Stimulated activated CD8-positive, alpha-beta memory T cell treated with anti-CD3 and anti-CD28 coated beads, Interleukin-15, amount 100 ng/mL, for 4 hours (primary cell): Measurements from ENCODE around the gene FARS2.
"Not testable (repeated sequence)": the region's sequence is repeated elsewhere in the genome, so short reads cannot be mapped to it uniquely, and the experiment has no call there.

Experiments used
- DNase-seq, 2 donors: peaks; one replicate each; pipeline ENCODE4 v3.0.0-alpha.2; 2020; ENCODE audit warnings: low read depth in 2 of 2

Gene FARS2

GRCh38 chr6:5693225-5694145 lies 432.2 kb downstream of the FARS2 start:
- DNase-seq: no peak

DNA sequence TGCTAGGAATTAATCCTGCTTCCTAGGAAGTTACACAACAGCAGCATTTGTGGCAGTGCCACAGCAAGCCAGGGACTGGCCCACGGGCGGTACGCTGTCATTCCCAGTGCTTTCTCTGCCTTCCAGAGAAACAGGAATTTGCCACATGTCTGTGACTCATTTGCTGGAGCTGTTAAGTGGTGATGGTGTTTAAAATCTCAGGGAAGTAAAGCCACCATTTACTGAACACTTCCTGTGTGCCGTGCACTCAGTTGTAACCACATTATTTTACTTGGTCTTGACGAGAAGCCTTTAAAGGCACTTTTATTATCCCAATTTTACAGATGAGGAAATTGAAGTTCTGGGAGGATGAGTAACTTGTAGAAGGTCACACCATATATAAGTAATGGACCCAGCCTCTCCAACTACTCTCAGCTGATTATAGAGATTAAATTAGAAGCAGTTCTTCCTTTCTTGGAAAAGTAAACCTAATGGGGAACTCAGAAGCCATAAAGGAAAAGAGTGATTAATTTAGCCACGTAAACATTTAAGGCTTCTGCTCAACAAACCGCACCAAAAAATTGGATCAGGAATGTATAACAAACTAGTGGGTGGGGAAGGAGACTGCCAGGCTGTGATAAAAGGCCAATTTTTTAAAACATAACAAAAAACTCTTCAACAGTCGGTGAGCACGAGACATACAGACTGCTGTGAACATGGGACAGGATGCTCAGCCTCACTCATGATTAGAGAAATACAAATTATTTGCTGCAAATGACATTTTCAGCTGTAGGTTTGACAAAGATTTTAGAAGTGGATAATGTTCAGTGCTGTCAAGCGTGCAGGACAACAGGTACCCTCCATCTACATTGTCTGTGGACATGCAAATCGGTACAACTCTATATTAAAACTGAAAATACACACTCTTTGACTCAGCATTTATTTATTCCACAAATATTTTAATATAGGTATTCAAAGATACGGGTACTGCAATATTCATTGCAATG lies 434.2 kb downstream of the FARS2 start:
- no peak for DNase-seq

GRCh38 chr6:5697508-5697907 lies 436.2 kb downstream of the FARS2 start:
- DNase-seq: no peak

DNA sequence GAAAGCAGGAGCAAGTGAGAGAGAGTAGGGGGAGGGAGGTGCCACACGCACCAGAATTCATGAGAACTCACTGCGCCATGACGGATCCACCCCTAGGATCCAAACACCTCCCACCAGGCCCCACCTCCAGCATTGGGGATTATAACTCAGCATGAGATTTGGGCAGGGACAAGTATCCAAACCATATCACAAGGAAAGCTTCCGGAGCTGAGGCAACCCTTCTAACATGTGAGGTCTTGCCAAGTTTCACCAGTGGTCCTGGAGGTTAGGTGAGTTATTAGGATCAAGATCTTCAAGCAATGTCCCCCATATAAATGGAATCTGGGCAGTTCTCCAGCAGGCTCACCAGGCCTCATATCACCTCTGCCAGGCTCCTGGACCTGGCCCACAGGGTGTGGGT lies 437.0 kb downstream of the FARS2 start:
- no peak for DNase-seq

DNA sequence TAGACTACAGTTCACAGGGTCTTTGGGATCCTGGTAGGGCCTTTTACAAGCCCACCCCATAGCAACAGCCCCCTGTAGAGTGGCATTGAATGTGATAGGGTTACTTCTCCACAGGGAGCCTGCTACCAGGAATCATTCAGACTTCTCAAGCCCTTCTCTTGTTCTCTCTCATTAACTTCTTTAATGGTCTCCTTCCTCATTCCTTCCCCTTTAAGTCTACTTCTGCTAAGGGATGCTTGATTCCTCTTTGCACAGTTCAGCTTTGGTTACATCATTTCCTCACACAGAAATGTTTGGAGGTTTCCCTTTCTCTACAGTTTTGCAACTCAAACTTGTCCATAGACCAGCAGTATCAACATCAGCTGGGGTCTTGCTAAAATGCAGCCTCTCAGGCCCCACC lies 437.8 kb downstream of the FARS2 start:
- DNase-seq: not testable (repeated sequence)

DNA sequence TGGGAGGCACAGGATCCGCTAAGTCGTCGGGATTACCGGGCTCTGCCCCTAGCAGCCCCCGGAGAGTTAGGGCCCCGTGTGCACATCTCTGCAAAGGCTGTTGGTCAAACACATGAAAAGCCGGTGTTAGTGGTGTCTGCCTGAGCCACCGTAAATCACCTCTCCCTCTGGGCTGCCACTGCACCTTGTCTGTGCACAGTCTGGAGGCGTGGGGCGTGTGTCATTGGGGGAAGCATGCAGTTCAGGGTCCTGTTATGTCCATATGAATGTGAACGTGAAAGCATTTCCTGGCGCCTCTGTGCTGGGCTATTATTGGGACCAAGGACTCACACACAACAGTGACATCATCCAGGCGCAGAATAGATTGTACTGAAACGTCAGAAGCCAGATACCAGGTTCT lies 439.9 kb downstream of the FARS2 start:
- DNase-seq: no peak

DNA sequence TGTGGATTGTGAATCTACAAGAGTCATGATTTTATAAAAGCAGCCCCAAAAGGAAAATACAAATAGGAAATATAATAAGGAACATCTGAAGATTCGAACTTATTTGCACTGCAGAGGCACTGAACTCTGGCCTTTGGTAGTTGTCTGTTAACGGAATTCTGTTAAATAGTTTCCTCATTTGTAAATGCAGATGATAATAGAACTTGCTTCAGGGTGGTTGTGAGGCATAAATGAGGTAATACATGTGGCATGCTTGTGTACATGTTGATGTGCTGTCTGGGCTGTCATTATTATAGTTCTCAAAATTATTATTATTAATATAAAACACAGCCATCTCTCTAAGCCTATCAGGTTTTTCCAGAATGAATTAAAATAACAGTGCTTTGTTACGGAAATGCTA lies 443.4 kb downstream of the FARS2 start:
- no peak for DNase-seq

DNA sequence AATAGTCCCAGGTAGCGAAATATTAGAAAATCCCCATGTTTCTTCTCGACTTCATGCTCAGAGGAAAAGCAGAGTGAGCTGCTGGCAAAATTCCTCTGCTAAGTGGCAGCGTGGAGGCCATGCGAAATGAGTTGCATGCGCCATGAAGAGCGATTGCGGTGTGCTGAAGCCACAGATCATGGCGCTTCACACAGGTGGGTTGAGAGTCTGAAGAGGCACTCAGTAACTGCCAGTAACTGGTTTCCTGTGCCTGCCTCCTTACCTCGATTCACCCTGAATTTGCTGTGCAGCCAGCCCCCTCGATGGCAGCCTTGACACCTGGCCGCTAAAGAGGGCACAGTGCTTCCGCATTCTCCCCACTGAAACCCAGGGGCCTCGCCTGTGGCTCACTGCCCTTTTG lies 443.9 kb downstream of the FARS2 start:
- no peak for DNase-seq

DNA sequence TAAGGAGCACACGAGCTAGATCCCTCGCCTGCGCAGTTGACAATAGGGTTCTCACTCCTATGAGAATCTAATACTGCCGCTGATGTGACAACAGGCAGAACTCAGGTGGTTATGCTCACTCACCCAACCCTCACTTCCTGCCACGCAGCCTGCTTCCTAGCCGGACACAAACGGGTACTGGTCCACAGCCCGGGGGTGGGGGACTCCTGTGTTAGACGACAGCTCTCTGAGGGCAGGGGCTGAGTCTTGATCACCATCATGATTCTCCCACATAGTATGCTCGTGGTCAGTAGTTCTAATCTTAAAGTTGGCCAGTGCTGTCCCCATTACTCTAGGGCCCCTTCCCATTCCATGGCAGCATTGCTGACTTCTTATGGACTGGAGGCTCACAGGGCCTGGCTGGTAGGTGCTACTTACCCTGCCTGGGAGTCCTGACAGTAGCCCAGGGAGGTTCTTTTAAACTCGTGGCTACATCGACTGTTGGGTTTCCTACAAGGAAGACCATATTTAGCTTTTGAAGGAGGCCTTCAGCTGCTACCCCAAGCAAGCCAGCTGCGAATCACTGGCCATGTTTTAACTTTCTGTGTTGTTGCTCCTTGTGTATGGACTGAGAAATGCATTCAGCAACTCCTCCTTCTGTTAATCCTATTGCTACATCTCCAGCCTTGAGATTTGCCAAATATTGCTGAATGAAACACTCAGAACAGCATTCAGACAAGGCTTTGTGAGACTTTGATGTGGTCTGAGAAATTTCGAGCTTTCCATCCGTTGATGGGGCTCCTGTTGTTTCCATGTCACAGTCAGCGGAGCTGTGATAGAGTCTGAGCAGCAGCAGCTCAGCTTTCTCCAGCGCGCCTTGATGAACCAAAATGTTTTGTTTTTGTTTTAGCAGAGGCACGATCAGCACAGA lies 445.1 kb downstream of the FARS2 start:
- no peak for DNase-seq

DNA sequence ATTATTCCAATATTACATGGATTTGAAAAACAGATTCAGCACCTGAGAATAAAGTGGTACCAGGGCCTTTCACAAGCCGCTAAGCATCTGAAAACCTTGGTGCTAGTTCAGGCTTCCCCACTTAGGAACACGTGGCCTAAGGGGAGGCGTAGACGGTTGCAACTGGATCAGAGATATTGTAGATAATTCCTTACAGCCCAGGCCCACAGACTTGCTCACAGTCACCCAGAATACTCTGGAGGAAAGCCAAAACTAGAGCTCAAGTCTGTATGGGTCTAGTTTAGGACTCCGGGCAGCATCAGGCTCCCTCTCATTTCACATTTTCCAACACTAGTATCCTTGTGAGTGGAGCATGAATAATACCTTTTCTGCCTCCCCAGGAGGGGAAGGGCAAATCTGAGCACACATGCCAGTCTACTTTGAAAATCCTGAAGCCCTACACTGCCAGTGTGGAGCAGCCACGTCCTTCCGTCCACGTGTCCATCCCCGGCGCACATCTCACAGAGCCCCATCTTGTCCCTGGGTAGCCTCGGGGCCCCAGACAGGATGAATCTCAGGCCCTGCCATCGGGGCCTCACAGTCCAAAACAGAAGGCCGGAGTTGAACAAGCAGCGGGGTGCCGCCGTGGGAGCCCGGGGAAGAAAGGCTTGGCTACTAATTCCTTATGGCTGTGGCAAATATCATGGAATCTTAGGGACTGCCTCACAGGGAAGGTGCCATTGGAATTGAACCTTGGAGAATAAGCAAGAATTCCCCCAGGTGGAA lies 446.1 kb downstream of the FARS2 start:
- no peak for DNase-seq

DNA sequence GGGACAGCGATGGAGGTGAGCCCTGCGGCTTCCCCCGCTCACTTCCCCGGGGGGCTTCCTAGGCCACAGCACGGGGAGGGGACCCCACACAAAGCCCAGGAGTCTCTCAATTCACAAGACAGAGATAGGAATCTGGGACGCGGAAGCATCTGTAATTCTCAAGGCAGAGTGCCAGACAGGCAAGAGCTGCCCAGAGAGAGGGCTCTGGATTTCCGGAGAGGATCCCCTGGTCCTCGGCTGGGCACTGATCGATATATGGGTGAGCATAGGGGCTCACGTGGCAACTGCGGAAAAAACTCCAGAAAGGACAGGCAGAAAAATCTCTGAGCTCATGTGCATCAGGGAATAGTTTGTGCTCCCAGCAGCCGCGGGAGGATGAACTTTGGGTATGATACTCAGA lies 449.2 kb downstream of the FARS2 start:
- no peak for DNase-seq

DNA sequence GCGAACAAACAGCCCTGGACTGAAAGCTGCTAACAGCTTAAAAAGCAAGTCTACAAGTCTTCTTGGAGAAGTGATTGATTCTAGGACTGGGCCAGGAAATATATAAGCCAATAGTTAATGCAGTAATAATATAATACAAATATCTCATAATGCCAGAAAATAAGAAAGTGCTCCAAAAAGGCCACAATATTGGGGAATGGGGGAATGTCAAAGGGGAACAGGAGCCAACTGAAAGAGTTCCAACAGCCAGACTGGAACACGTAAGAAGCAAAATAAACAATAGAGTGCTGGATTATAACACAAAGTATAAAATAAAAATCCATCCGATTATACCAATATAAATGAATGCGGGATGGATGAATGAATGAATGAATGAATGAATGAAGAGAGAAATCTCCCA lies 449.6 kb downstream of the FARS2 start:
- no peak for DNase-seq

GRCh38 chr6:5712349-5713215 lies 451.3 kb downstream of the FARS2 start:
- no peak for DNase-seq

- DNase-seq: no peak
These were observed 452.2 kb downstream of the FARS2 start for GRCh38 chr6:5713519-5713918.

GRCh38 chr6:5718231-5718947 lies 457.1 kb downstream of the FARS2 start:
- no peak for DNase-seq

DNA sequence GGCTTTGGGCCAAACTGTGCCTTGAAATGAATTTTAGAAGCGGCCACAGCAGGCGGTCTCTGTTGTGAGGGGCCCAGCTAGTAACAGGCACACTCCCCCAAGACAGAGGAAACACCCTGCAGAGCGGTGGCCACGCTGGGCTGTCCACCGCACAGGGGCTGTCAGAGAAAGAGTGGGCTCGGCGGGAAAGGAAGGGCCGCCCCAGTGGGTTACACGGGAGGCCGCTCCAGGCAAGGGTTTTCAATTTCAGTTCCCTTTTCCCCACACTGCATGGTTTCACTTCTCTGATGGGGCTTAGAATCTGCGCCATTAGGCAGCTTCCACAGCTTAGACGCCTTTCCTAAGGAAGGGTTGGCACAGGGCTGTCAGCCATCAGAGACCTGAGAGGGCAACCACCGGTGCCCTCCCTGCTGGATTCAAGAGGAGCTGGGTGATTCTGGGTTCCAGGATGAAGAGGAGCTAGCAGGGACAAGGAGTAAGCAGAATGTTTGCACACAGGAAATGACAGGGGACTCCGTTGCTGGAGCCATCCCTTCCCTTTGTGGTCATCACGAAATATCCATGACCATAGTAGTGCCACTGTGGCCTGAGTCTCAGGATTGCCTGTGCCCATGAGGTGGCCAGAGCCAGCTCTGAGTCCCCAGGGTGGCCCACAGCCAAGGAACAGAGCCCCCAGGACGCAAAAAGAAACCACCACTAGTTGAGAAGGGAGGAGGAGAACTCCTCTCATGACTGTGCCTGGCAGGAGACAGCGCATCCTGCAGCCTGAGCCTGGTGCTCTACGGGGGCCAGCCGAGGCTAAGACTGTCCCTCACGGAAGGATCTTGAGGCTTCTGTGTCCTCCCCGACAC lies 462.8 kb downstream of the FARS2 start:
- no peak for DNase-seq

DNA sequence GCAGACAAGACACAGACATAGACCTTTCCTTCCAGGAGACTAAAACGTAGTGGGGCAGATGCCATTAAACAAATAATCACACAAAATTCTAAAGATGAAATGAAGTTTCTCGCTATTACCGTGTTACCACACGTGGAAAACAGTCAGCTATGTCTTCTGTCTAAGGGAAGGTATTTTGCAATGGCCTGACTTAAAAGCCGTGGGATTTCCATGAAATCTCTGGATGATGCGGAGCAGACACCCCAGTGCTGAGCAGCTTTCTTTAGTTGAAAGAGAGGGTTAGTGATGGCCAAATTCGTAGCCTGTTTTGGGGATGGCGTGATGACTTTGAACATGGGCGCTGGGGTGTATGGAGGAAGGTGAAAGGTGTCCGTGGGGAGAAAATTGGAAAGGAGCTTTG lies 463.6 kb downstream of the FARS2 start:
- no peak for DNase-seq
